H1 (cell line): ENCODE measurements around the gene PGLYRP2. TPM values are rescaled to one million over a fixed set of nuclear protein-coding genes. Genes with fewer than 3 reads are reported as not detected.

Experiments used
- CTCF ChIA-PET: fragments of 300-600 bp; sonication (Branson Sonifier 250); formaldehyde crosslinking; loops from one replicate; lab custom pipeline; 2021; ENCODE audit not compliant: partially characterized antibody; lab: Charles Lee
- POLR2A ChIA-PET: fragments of 300-600 bp; sonication (Branson Sonifier 250); formaldehyde crosslinking; loops from one replicate; lab custom pipeline; 2021; ENCODE audit warnings: inconsistent platforms; ENCODE audit not compliant: partially characterized antibody; lab: Charles Lee
- DNase-seq, 2 experiments: peaks; one replicate each; pipeline versions ENCODE4 v3.0.0 to v3.0.0-alpha.2; 2010 to 2022; ENCODE audit warnings: low spot score in 2 of 2, low read depth in 1 of 2, mixed read lengths in 1 of 2
- FAIRE-seq: peaks from 2 replicates; lab custom pipeline; 2011; peaks lifted over from hg19 to GRCh38; lab: Jason Lieb, UNC
- H2AFZ ChIP-seq: 2 replicates; pipeline ENCODE4 v1.8.1; 2012; ENCODE audit warnings: low read length, inconsistent platforms
- H2AK5ac ChIP-seq: 2 replicates; pipeline ENCODE4 v1.6.1; 2013; ENCODE audit warnings: low read depth, low read length
- H2BK120ac ChIP-seq: replicated peaks from 2 replicates; pipeline ENCODE3; 2013; ENCODE audit warnings: low read depth, low read length, inconsistent platforms
- H2BK12ac ChIP-seq: 2 replicates; pipeline ENCODE4 v1.6.1; 2013; ENCODE audit warnings: low read depth, low read length
- H2BK15ac ChIP-seq: 2 replicates; pipeline ENCODE4 v1.6.1; 2013; ENCODE audit warnings: low read length
- H2BK20ac ChIP-seq: 2 replicates; pipeline ENCODE4 v1.6.1; 2013; ENCODE audit warnings: low read length
- H2BK5ac ChIP-seq: 2 replicates; pipeline ENCODE4 v1.6.1; 2013; ENCODE audit warnings: low read depth, low read length
- H3K14ac ChIP-seq: 2 replicates; pipeline ENCODE4 v1.6.1; 2013; ENCODE audit warnings: inconsistent platforms; ENCODE audit not compliant: insufficient read length
- H3K18ac ChIP-seq: 2 replicates; pipeline ENCODE4 v1.6.1; 2013; ENCODE audit warnings: low read length; ENCODE audit errors: extremely low read depth
- H3K23ac ChIP-seq: 2 replicates; pipeline ENCODE4 v1.6.1; 2013; ENCODE audit warnings: inconsistent platforms; ENCODE audit not compliant: insufficient read length
- H3K23me2 ChIP-seq: 2 replicates; pipeline ENCODE4 v1.6.1; 2013; ENCODE audit warnings: low read depth, low read length
- H3K27ac ChIP-seq: 2 replicates; pipeline ENCODE4 v1.6.1; 2011; ENCODE audit warnings: low read depth, low read length, inconsistent platforms
- H3K27me3 ChIP-seq, 4 experiments: replicated peaks in 1 of 4; 1 replicate in 1 of 4; 2 replicates in 3 of 4; pipeline versions ENCODE4 v1.6.1 to v1.8.1; 2011 to 2013; ENCODE audit warnings: low read length in 3 of 4, mild to moderate bottlenecking in 3 of 4, inconsistent platforms in 2 of 4, mixed read lengths in 2 of 4, moderate library complexity in 1 of 4; ENCODE audit not compliant: control insufficient read depth in 3 of 4, insufficient read depth in 3 of 4; ENCODE audit errors: extremely low read depth in 1 of 4
- H3K36me3 ChIP-seq, 4 experiments: 2 replicates each; pipeline versions ENCODE4 v1.6.1 to v1.8.1; 2011 to 2013; ENCODE audit warnings: mild to moderate bottlenecking in 4 of 4, low read length in 3 of 4, moderate library complexity in 2 of 4, control low read depth in 1 of 4, inconsistent platforms in 1 of 4; ENCODE audit not compliant: insufficient read depth in 4 of 4, control insufficient read depth in 2 of 4
- H3K4ac ChIP-seq: replicated peaks from 2 replicates; pipeline ENCODE3; 2013; ENCODE audit warnings: low read length, low read depth, mixed read lengths, inconsistent platforms; ENCODE audit not compliant: insufficient read length
- H3K4me1 ChIP-seq, 4 experiments: replicated peaks in 1 of 4; 1 replicate in 1 of 4; 2 replicates in 3 of 4; pipeline versions ENCODE4 v1.6.1 to v1.8.1; 2011 to 2013; ENCODE audit warnings: low read length in 3 of 4, inconsistent platforms in 2 of 4, mixed read lengths in 1 of 4; ENCODE audit not compliant: insufficient read depth in 4 of 4, control insufficient read depth in 3 of 4
- H3K4me2 ChIP-seq, 2 experiments: 2 replicates each; pipeline versions ENCODE4 v1.6.1 to v1.8.1; 2011 to 2013; ENCODE audit warnings: low read depth in 2 of 2, low read length in 2 of 2, control low read depth in 1 of 2, inconsistent platforms in 1 of 2, mild to moderate bottlenecking in 1 of 2; ENCODE audit not compliant: insufficient read depth in 1 of 2
- H3K4me3 ChIP-seq, 4 experiments: fragments of 200-600, 300-600 bp in 1 of 4; sonication (generic), shearing (Covaris generic), sonication (Bioruptor Twin) in 1 of 4; 2 replicates each; pipeline versions ENCODE4 v1.5.1 to v1.8.1; 2011 to 2016; ENCODE audit warnings: low read length in 4 of 4, low read depth in 3 of 4, control low read depth in 2 of 4, inconsistent platforms in 2 of 4, mild to moderate bottlenecking in 2 of 4, mixed read lengths in 1 of 4, moderate library complexity in 1 of 4; ENCODE audit not compliant: insufficient read depth in 2 of 4; ENCODE audit errors: extremely low read depth in 1 of 4
- H3K56ac ChIP-seq: replicated peaks from 2 replicates; pipeline ENCODE3; 2013; ENCODE audit warnings: low read depth, mild to moderate bottlenecking, mixed read lengths, low read length, inconsistent platforms; ENCODE audit not compliant: insufficient read length
- H3K79me1 ChIP-seq: 2 replicates; pipeline ENCODE4 v1.6.1; 2013; ENCODE audit warnings: low read depth, low read length, control low read depth
- H3K79me2 ChIP-seq, 2 experiments: 2 replicates each; pipeline versions ENCODE4 v1.6.1 to v1.8.1; 2012 to 2013; ENCODE audit warnings: low read length in 2 of 2, mild to moderate bottlenecking in 2 of 2, inconsistent platforms in 1 of 2; ENCODE audit not compliant: insufficient read depth in 2 of 2, control insufficient read depth in 1 of 2
- H3K9ac ChIP-seq, 4 experiments: replicated peaks in 1 of 4; 1 replicate in 1 of 4; 2 replicates in 3 of 4; pipeline versions ENCODE4 v1.6.1 to v1.8.1; 2011 to 2013; ENCODE audit warnings: low read depth in 3 of 4, low read length in 3 of 4, control low read depth in 2 of 4, mild to moderate bottlenecking in 2 of 4, moderate library complexity in 2 of 4, inconsistent platforms in 1 of 4; ENCODE audit errors: extremely low read depth in 1 of 4
- H3K9me3 ChIP-seq, 2 experiments: 2 replicates each; pipeline versions ENCODE4 v1.6.1 to v1.8.1; 2012 to 2013; ENCODE audit warnings: mild to moderate bottlenecking in 2 of 2, moderate library complexity in 2 of 2, control low read depth in 1 of 2, inconsistent platforms in 1 of 2, low read depth in 1 of 2, low read length in 1 of 2, mixed read lengths in 1 of 2; ENCODE audit not compliant: insufficient read depth in 2 of 2
- H4K20me1 ChIP-seq, 2 experiments: replicated peaks in 1 of 2; 2 replicates each; pipeline versions ENCODE3 to v1.8.1; 2011 to 2013; ENCODE audit warnings: inconsistent platforms in 2 of 2, low read length in 2 of 2, mild to moderate bottlenecking in 1 of 2; ENCODE audit not compliant: insufficient read depth in 2 of 2, control insufficient read depth in 1 of 2
- H4K5ac ChIP-seq: 2 replicates; pipeline ENCODE4 v1.6.1; 2013; ENCODE audit warnings: low read length, low read depth, mixed read lengths, inconsistent platforms; ENCODE audit not compliant: insufficient read length
- H4K8ac ChIP-seq: 2 replicates; pipeline ENCODE4 v1.8.0; 2013; ENCODE audit warnings: mild to moderate bottlenecking, moderate library complexity, low read length, inconsistent platforms; ENCODE audit not compliant: insufficient read depth; ENCODE audit errors: extremely low read depth
- H4K91ac ChIP-seq: replicated peaks from 2 replicates; pipeline ENCODE3; 2013; ENCODE audit warnings: low read length, mixed read lengths, inconsistent platforms; ENCODE audit not compliant: insufficient read length
- ASH2L ChIP-seq: fragments of 200-600, 300-600 bp; sonication (generic); IDR thresholded peaks from one replicate; pipeline ENCODE4 v1.7.1; 2017; ENCODE audit warnings: low read length
- BCL11A ChIP-seq, 2 experiments: IDR thresholded peaks; one replicate each; pipeline ENCODE4 v1.6.1; 2011; ENCODE audit warnings: low read depth in 2 of 2, low read length in 2 of 2, mild to moderate bottlenecking in 2 of 2
- CBX8 ChIP-seq: fragments of 300-800, 300-1000 bp; sonication (generic); IDR thresholded peaks from 2 replicates; pipeline ENCODE4 v1.7.1; 2016; ENCODE audit warnings: low read depth, low read length, borderline replicate concordance
- EZH2 ChIP-seq: fragments of 200-600 bp; sonication (generic); IDR thresholded peaks from 2 replicates; pipeline ENCODE4 v1.7.1; 2012; ENCODE audit warnings: low read depth, mild to moderate bottlenecking, moderate library complexity, low read length, inconsistent platforms; ENCODE audit not compliant: severe bottlenecking
- KDM4A ChIP-seq: IDR thresholded peaks from one replicate; pipeline ENCODE4 v1.7.1; 2012; ENCODE audit warnings: low read depth, mild to moderate bottlenecking, moderate library complexity, low read length, inconsistent platforms; ENCODE audit not compliant: severe bottlenecking
- MAX ChIP-seq: IDR thresholded peaks from 2 replicates; pipeline ENCODE4 v1.6.1; 2012; ENCODE audit warnings: inconsistent platforms
- PHF8 ChIP-seq: fragments of 200-600 bp; sonication (generic); conservative IDR thresholded peaks from 2 replicates; pipeline ENCODE4 v1.7.1; 2012; ENCODE audit warnings: low read depth, mild to moderate bottlenecking, inconsistent platforms, low read length, moderate library complexity
- POLR2AphosphoS5 ChIP-seq: IDR thresholded peaks from 2 replicates; pipeline ENCODE4 v1.6.1; 2011; ENCODE audit warnings: low read depth, low read length
- SIX5 ChIP-seq: IDR thresholded peaks from 2 replicates; pipeline ENCODE4 v1.6.1; 2011; ENCODE audit warnings: mild to moderate bottlenecking, low read depth, low read length
- TAF1 ChIP-seq: IDR thresholded peaks from 2 replicates; pipeline ENCODE4 v1.6.1; 2011; ENCODE audit warnings: mild to moderate bottlenecking, low read depth, low read length
- TBP ChIP-seq: IDR thresholded peaks from 2 replicates; pipeline ENCODE4 v1.6.1; 2011; ENCODE audit warnings: low read depth, low read length, improper control_type of control experiment
- USF2 ChIP-seq: IDR thresholded peaks from 2 replicates; pipeline ENCODE4 v1.6.1; 2011; ENCODE audit warnings: low read length, improper control_type of control experiment
- WGBS, 2 experiments: shearing (Covaris generic) in 1 of 2; methylation state at CpG; one replicate each; pipeline versions ENCODE4 v1.1.6 to v1.1.7; 2013 to 2015; ENCODE audit warnings: low lambda C conversion rate in 2 of 2, mixed read lengths in 2 of 2, inconsistent platforms in 1 of 2, low coverage in 1 of 2, missing lambda C conversion rate in 1 of 2; ENCODE audit not compliant: insufficient replicate concordance in 2 of 2, insufficient coverage in 1 of 2, insufficient read length in 1 of 2; ENCODE audit errors: extremely low coverage in 1 of 2, missing lambda C conversion rate in 1 of 2; 5-methylcytosine and 5-hydroxymethylcytosine counted together
- polyA plus RNA-seq, 7 experiments: library from polyadenylated mRNA; depleted of rRNA in 3 of 7; stranded (reverse) in 5 of 7; unstranded in 2 of 7; fragments of >200 nt in 5 of 7; fragments of 200-250 nt in 2 of 7; gene quantifications; 1 replicate in 5 of 7; 2 replicates in 1 of 7; 4 replicates in 1 of 7; pipeline versions ENCODE4 v1.2.1 to v1.2.3, GENCODE V29; 2011 to 2013; ENCODE audit warnings: missing spikeins in 2 of 7, mixed read lengths in 2 of 7
- total RNA-seq: library from RNA; stranded (reverse); fragmentation: NEBNext Ultra II Directional; extraction: Animal tissue kit (Norgen Biotek cat#: 25700); gene quantifications from 2 replicates; pipeline ENCODE4 v1.2.1, GENCODE V29; 2021

The PGLYRP2 gene
- total and polyA plus RNA-seq, 2 of the 8 experiments (the other 6 are each of a cell fraction or from before 2014, with no cell fraction given) = not detected

- no peak for DNase-seq
- TF ChIP-seq ASH2L (no peak), PHF8 (no peak), SIX5 (no peak), TAF1 (no peak), EZH2 (no peak), POLR2AphosphoS5 (no peak), CBX8 (no peak), BCL11A (IDR thresholded peaks at IDR 0.05; ENCODE audit: low read depth in 2 of 2, low read length in 2 of 2) (no peak), USF2 (no peak), KDM4A (no peak), TBP (no peak), MAX (no peak)
Observed at GRCh38 chr19:15498156-15498858, 19.0 kb upstream of the PGLYRP2 start.

More at GRCh38 chr19:15498156-15498858, 19.0 kb upstream of the PGLYRP2 start:
- Histone ChIP-seq H4K8ac (no peak overlapping the region), H2BK15ac (no peak overlapping the region), H3K23me2 (peaks cover 2% of the 10 kb centered on the region; the same call in 1 of the 2 replicates), H3K14ac (no peak overlapping the region), H3K4me2 (no peak overlapping the region), H3K23ac (no peak overlapping the region), H3K56ac (no peak overlapping the region), H2BK5ac (no peak overlapping the region), H3K79me2 (no peaks in the 10 kb centered on the region), H3K36me3 (no peaks in the 10 kb centered on the region; a peak in 1 of 8 replicates), H3K9me3 (peaks cover 28 to 57% of the 10 kb centered on the region in 2 experiments), H2AFZ (no peak overlapping the region), H2AK5ac (no peak overlapping the region), H3K4ac (no peak overlapping the region), H3K27ac (no peak overlapping the region), H2BK20ac (no peak overlapping the region), H3K27me3 (no peaks in the 10 kb centered on the region), H3K4me1 (no peaks in the 10 kb centered on the region), H2BK12ac (no peak overlapping the region), H2BK120ac (no peak overlapping the region), H3K4me3 (no peak overlapping the region), H3K9ac (no peak overlapping the region), H3K18ac (no peak overlapping the region), H3K79me1 (no peaks in the 10 kb centered on the region), H4K91ac (no peak overlapping the region), H4K5ac (no peak overlapping the region), H4K20me1 (no peaks in the 10 kb centered on the region)
- FAIRE-seq = no peak
- POLR2A ChIA-PET = no interaction called here
- CTCF ChIA-PET = interaction anchor here (0.8 kb wide), 1 partner anchor 59 kb away, joined by 3 read pairs; no protein-coding TSS in a partner anchor
- WGBS, 2 experiments = 76% methylated on average over 10 of the region's 10 CpGs; no CpG with 5 or more reads in 1 of the 2 experiments
